Activated naive CD8-positive, alpha-beta T cell (primary cell): ENCODE data around the gene KXD1.

Experiments
- H3K27ac Mint-ChIP-seq: one replicate; pipeline ENCODE4 v1.8.0; 2021; ENCODE audit warnings: mixed read lengths
- H3K27me3 Mint-ChIP-seq: one replicate; pipeline ENCODE4 v1.8.0; 2021; ENCODE audit warnings: mixed read lengths
- H3K36me3 Mint-ChIP-seq: one replicate; pipeline ENCODE4 v1.8.0; 2021; ENCODE audit warnings: mixed read lengths
- H3K4me1 Mint-ChIP-seq: one replicate; pipeline ENCODE4 v1.8.0; 2021; ENCODE audit warnings: low read depth, mixed read lengths
- H3K4me3 Mint-ChIP-seq: one replicate; pipeline ENCODE4 v1.8.0; 2021; ENCODE audit warnings: mild to moderate bottlenecking, mixed read lengths
- H3K9me3 Mint-ChIP-seq: one replicate; pipeline ENCODE4 v1.8.0; 2021; ENCODE audit warnings: low read depth, mixed read lengths

Gene KXD1

GRCh38 chr19:18609717-18610051 lies 52.0 kb downstream of the KXD1 start:
- Mint-ChIP-seq H3K27me3 (peaks cover 29% of the 10 kb centered on the region), H3K4me3 (no peak overlapping the region), H3K27ac (no peak overlapping the region), H3K4me1 (peaks cover 31% of the 10 kb centered on the region), H3K9me3 (no peaks in the 10 kb centered on the region), H3K36me3 (no peaks in the 10 kb centered on the region)

GRCh38 chr19:18610245-18610555 lies 52.5 kb downstream of the KXD1 start:
- Mint-ChIP-seq H3K27ac (no peak overlapping the region), H3K9me3 (no peaks in the 10 kb centered on the region), H3K36me3 (no peaks in the 10 kb centered on the region), H3K4me1 (peaks cover 31% of the 10 kb centered on the region), H3K27me3 (peaks cover 31% of the 10 kb centered on the region), H3K4me3 (no peak overlapping the region)

- Mint-ChIP-seq H3K4me3 (peak overlapping the region; percentile 79), H3K4me1 (peaks cover 27% of the 10 kb centered on the region), H3K9me3 (no peaks in the 10 kb centered on the region), H3K27me3 (peaks cover 29% of the 10 kb centered on the region), H3K36me3 (no peaks in the 10 kb centered on the region), H3K27ac (no peak overlapping the region)
Observed at GRCh38 chr19:18610556-18611326, 53.1 kb downstream of the KXD1 start.

GRCh38 chr19:18611327-18612050 lies 53.8 kb downstream of the KXD1 start:
- Mint-ChIP-seq H3K4me3 (peak overlapping the region; percentile 82), H3K4me1 (peaks cover 27% of the 10 kb centered on the region), H3K27ac (no peak overlapping the region)

GRCh38 chr19:18612051-18612771 lies 54.5 kb downstream of the KXD1 start:
- Mint-ChIP-seq H3K4me1 (peaks cover 27% of the 10 kb centered on the region), H3K4me3 (peak overlapping the region; percentile 82), H3K27ac (no peak overlapping the region), H3K27me3 (peaks cover 29% of the 10 kb centered on the region), H3K36me3 (no peaks in the 10 kb centered on the region), H3K9me3 (no peaks in the 10 kb centered on the region)

More at GRCh38 chr19:18611327-18612050, 53.8 kb downstream of the KXD1 start:
- Mint-ChIP-seq H3K9me3 (no peaks in the 10 kb centered on the region), H3K36me3 (no peaks in the 10 kb centered on the region), H3K27me3 (peaks cover 29% of the 10 kb centered on the region)

GRCh38 chr19:18612772-18613588 lies 55.3 kb downstream of the KXD1 start, which contains the start of gene TMEM59L:
Gene TMEM59L (plus strand): TSS chr19:18612870. CDS start chr19:18612959, 89 bp downstream.
- peaks cover 27% of the 10 kb centered on the region for H3K4me1 Mint-ChIP-seq
- H3K27ac Mint-ChIP-seq, result no peak within 1 kb of the TSS
- H3K36me3 Mint-ChIP-seq, result no peaks in the 10 kb centered on the region
- H3K4me3 Mint-ChIP-seq, result peak within 1 kb of the TSS; percentile 82
- peaks cover 33% of the 10 kb centered on the region for H3K27me3 Mint-ChIP-seq
- H3K9me3 Mint-ChIP-seq, result no peaks in the 10 kb centered on the region

- H3K27ac Mint-ChIP-seq, result no peak overlapping the region
- H3K9me3 Mint-ChIP-seq, result no peaks in the 10 kb centered on the region
Observed at GRCh38 chr19:18613589-18614234, 56.0 kb downstream of the KXD1 start.

GRCh38 chr19:18616023-18616422 lies 58.4 kb downstream of the KXD1 start:
- Mint-ChIP-seq H3K27ac (no peak overlapping the region), H3K4me3 (no peak overlapping the region), H3K9me3 (no peaks in the 10 kb centered on the region), H3K27me3 (peaks cover 20% of the 10 kb centered on the region), H3K36me3 (no peaks in the 10 kb centered on the region), H3K4me1 (peaks cover 18% of the 10 kb centered on the region)

More at GRCh38 chr19:18613589-18614234, 56.0 kb downstream of the KXD1 start:
- no peaks in the 10 kb centered on the region for H3K36me3 Mint-ChIP-seq
- H3K4me1 Mint-ChIP-seq, result peaks cover 24% of the 10 kb centered on the region
- H3K27me3 Mint-ChIP-seq, result peaks cover 31% of the 10 kb centered on the region
- peak overlapping the region; percentile 75 for H3K4me3 Mint-ChIP-seq

GRCh38 chr19:18617562-18617961 lies 59.9 kb downstream of the KXD1 start:
- Mint-ChIP-seq H3K4me1 (peaks cover 7% of the 10 kb centered on the region), H3K36me3 (no peaks in the 10 kb centered on the region), H3K27me3 (peaks cover 14% of the 10 kb centered on the region), H3K4me3 (no peak overlapping the region), H3K27ac (no peak overlapping the region), H3K9me3 (no peaks in the 10 kb centered on the region)

GRCh38 chr19:18618236-18618635 lies 60.6 kb downstream of the KXD1 start:
- Mint-ChIP-seq H3K27me3 (peaks cover 14% of the 10 kb centered on the region), H3K27ac (no peak overlapping the region), H3K4me3 (no peak overlapping the region), H3K9me3 (no peaks in the 10 kb centered on the region), H3K4me1 (peaks cover 6% of the 10 kb centered on the region), H3K36me3 (no peaks in the 10 kb centered on the region)
